ENCODE measurements around the gene MEGF6.

Gene MEGF6

DNA sequence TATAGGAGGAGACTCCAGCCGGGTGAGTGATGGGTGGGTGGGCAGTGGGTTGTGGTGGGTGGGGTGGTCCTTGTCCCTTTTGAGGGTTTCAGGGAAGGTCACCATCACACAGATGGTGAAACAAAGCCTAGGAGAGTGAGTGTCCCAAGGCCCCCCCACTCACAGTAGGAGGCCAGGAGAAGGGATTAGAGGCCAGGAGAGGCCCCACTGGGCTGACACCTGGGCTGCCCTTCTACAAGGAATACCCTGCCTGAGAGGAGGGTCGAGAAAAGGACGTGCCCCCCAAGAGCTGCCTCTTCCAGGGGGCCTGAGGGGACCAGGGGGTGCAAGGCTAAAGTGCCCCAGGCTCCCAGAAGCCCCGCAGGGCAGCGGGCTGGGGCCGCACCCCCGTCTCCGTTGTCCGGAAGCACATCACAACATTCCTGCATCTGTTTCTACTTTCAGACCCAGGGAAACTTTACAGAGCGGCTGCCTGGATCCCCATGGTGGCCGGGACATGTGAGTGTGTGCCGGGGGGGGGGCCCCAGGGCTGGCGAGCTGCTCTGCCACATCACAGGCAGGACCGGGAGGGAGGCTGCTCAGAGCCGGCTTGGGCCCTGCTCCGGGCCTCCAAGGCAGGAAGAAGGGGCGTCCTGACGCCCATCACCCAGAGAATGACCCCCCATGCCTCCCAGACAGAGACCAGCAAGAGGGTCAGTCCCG is 88.6 kb downstream of the MEGF6 start:
- TF ChIP-seq, protein P1, sequence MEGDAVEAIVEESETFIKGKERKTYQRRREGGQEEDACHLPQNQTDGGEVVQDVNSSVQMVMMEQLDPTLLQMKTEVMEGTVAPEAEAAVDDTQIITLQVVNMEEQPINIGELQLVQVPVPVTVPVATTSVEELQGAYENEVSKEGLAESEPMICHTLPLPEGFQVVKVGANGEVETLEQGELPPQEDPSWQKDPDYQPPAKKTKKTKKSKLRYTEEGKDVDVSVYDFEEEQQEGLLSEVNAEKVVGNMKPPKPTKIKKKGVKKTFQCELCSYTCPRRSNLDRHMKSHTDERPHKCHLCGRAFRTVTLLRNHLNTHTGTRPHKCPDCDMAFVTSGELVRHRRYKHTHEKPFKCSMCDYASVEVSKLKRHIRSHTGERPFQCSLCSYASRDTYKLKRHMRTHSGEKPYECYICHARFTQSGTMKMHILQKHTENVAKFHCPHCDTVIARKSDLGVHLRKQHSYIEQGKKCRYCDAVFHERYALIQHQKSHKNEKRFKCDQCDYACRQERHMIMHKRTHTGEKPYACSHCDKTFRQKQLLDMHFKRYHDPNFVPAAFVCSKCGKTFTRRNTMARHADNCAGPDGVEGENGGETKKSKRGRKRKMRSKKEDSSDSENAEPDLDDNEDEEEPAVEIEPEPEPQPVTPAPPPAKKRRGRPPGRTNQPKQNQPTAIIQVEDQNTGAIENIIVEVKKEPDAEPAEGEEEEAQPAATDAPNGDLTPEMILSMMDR (IDR thresholded peaks at IDR 0.05) = no peak
- no peak overlapping the region for H3K27ac Mint-ChIP-seq
- peaks cover 6% of the 10 kb centered on the region for H3K27me3 Mint-ChIP-seq (ENCODE audit: low read depth, poor library complexity)
- no peaks in the 10 kb centered on the region for H3K4me1 Mint-ChIP-seq
- no peaks in the 10 kb centered on the region for H3K36me3 Mint-ChIP-seq (ENCODE audit: low read depth)
- no peak for DNase-seq
- no peak overlapping the region for H3K4me3 Mint-ChIP-seq
- H3K9me3 Mint-ChIP-seq = no peaks in the 10 kb centered on the region

DNA sequence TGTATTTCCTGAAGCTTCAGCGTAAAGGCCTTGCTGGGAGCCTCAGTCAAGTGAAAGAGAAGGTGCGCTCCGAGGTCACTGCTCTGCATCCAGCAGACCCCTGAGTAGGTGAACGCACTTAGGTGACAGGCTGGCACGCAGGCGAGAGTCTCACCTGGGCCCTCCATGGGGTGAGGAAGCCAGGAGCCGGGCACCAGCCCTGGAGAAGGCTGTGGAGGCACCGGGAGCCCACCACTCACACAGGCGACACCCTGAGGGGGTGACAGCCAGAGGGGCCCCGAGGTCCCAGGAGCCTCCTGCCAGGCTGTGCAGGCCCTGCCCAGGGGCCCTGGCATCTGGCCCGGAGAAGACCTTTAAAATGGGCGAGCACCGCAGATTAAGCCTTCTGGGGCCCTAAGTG is 89.2 kb downstream of the MEGF6 start:
- Mint-ChIP-seq H3K36me3 (ENCODE audit: low read depth) (no peaks in the 10 kb centered on the region), H3K4me1 (no peaks in the 10 kb centered on the region), H3K27ac (no peak overlapping the region), H3K27me3 (ENCODE audit: low read depth, poor library complexity) (peaks cover 6% of the 10 kb centered on the region), H3K9me3 (no peaks in the 10 kb centered on the region), H3K4me3 (no peak overlapping the region)
- TF ChIP-seq, protein P1 (IDR thresholded peaks at IDR 0.05) = no peak
- DNase-seq = no peak

DNA sequence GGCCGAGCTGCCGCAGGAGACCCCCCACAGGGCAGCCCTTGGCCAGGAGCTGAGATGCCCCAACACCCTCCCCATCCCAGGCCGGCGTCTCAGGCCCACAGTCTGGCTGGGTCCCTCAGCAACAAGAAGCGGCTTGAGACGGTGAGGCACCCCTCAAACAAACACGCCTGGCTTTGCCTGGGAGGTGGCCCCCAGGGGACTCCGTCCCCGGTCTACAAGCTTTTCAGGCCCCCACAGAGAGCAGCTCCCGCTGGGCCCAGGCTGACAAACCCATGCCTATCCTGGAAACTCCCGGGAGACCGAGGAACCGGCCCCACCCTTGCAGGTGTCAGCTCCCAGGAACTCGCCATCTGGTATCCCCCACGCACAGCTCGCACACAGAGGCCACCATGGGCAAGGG is 89.9 kb downstream of the MEGF6 start:
- Mint-ChIP-seq H3K36me3 (ENCODE audit: low read depth) (no peaks in the 10 kb centered on the region), H3K4me3 (no peak overlapping the region), H3K27me3 (ENCODE audit: low read depth, poor library complexity) (peaks cover 3% of the 10 kb centered on the region), H3K9me3 (no peaks in the 10 kb centered on the region), H3K27ac (no peak overlapping the region), H3K4me1 (no peaks in the 10 kb centered on the region)
- TF ChIP-seq, protein P1 (IDR thresholded peaks at IDR 0.05) = no peak
- DNase-seq = no peak

DNA sequence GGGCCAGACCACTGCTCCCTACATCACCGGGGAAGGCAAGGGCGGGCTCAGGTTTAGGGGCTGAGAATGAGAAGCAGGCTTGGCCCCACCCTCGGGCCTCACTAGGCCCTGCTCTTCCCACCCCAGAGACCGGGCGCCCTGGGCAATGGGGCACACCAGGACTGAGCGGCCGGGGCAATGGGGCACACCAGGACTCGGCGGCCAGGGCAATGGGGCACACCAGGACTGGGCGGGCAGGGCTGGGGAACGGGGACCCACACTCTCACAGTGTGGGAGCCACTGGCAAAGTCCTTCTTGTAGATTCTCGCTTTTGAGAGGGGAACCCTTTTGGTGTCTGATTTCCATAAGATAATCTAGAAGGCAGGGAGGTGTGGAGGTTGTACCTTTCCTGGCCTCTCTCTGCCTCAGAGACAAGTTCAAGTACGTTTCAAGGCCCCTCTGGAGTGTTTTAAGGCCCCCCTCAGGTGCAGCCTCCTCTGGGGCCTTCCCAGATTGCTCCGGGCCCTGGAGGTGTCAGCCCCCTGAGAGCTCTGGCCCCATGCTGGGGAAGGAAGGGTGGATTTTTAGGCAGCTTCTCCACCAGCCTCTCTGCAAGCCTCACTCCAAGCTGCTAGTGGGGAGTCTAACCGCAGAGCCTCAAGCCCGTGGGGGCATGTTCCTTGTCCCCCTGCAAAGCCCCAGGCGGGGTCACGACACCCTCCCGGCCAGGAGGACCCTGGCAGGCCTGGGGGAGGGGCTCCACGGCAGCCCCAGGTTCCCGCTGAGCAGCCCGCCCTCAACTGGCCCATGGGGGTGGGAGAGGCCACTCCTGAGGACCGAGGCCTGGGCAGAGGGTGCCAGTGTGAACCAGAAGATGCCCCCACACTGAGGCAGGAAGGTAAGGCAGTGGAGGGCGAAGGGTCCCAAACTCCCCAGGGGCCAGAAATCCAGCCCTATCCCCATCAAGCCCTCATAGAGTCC is 90.6 kb downstream of the MEGF6 start:
- Mint-ChIP-seq H3K36me3 (ENCODE audit: low read depth) (no peaks in the 10 kb centered on the region), H3K9me3 (no peaks in the 10 kb centered on the region), H3K27ac (no peak overlapping the region), H3K27me3 (ENCODE audit: low read depth, poor library complexity) (peaks cover 2% of the 10 kb centered on the region), H3K4me3 (no peak overlapping the region), H3K4me1 (no peaks in the 10 kb centered on the region)
- DNase-seq = no peak
- TF ChIP-seq, protein P1 (IDR thresholded peaks at IDR 0.05) = no peak

DNA sequence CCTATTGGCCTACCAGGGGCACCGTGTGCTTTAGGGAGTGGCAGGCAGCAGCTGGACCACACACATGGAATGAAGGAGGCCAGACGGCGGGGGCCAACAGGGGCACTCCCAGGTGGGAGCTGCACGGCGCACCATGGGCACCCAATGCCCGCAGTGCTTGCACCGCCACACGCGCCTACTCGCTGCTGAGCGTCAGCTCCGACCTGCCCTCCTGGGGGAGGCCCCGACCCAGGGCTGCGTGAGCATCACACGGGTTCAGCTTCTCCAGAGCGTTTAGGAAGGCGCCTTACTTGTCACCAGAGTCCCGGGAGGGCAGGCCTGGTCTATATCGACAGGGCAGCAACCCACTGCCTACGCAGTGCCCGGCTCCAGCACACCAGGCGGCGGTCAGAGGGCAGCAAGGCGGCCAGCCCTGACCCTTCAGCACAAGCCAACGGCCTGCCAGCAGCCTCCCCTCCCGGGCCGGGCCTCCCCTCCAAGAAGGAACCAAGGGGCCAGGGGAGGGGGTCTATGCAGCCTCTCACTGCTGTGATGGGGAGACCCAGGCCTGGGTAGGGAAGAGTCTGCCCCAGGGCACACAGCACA is 91.9 kb downstream of the MEGF6 start:
- TF ChIP-seq, protein P1 (IDR thresholded peaks at IDR 0.05) = no peak
- no peaks in the 10 kb centered on the region for H3K4me1 Mint-ChIP-seq
- no peak overlapping the region for H3K27ac Mint-ChIP-seq
- H3K27me3 Mint-ChIP-seq (ENCODE audit: low read depth, poor library complexity) = peaks cover 2% of the 10 kb centered on the region
- no peak overlapping the region for H3K4me3 Mint-ChIP-seq
- no peak for DNase-seq
- H3K9me3 Mint-ChIP-seq = no peaks in the 10 kb centered on the region
- no peaks in the 10 kb centered on the region for H3K36me3 Mint-ChIP-seq (ENCODE audit: low read depth)

Measured in nephron progenitor cell (in vitro differentiated cells).